Lung (tissue), 12 donors: Measurements from ENCODE around the gene ARHGAP45. TPM values are rescaled to one million over a fixed set of nuclear protein-coding genes. Genes with fewer than 3 reads are reported as not detected.

Source experiments
- ATAC-seq: fragments of 200-7000 bp; cut with Tn5 transposase; one replicate; pipeline ENCODE4 v1.9.1; 2020; ENCODE audit warnings: moderate number of reproducible peaks; ENCODE audit not compliant: insufficient read depth, low FRiP score
- DNase-seq, 3 donors: peaks; one replicate each; pipeline ENCODE4 v3.0.0-alpha.2; 2013 to 2017
- H3K27ac ChIP-seq, 2 donors: one replicate each; pipeline ENCODE4 v1.5.1; 2013; ENCODE audit warnings: mild to moderate bottlenecking in 2 of 2, moderate library complexity in 2 of 2, control low read depth in 1 of 2, inconsistent platforms in 1 of 2, low read depth in 1 of 2, low read length in 1 of 2
- H3K27me3 ChIP-seq, 3 donors: one replicate each; pipeline ENCODE4 v1.5.1; 2013; ENCODE audit warnings: low read length in 2 of 3; ENCODE audit not compliant: control insufficient read depth in 3 of 3, insufficient read depth in 3 of 3
- H3K36me3 ChIP-seq, 4 donors: one replicate each; pipeline ENCODE4 v1.5.1; 2013; ENCODE audit warnings: low read length in 4 of 4, mild to moderate bottlenecking in 1 of 4, moderate library complexity in 1 of 4; ENCODE audit not compliant: control insufficient read depth in 4 of 4, insufficient read depth in 4 of 4
- H3K4me1 ChIP-seq, 5 donors: one replicate each; pipeline ENCODE4 v1.5.1; 2013; ENCODE audit warnings: low read length in 5 of 5, mild to moderate bottlenecking in 2 of 5, moderate library complexity in 1 of 5; ENCODE audit not compliant: control insufficient read depth in 5 of 5, insufficient read depth in 5 of 5
- H3K4me3 ChIP-seq: one replicate; pipeline ENCODE4 v1.5.1; 2013; ENCODE audit warnings: mild to moderate bottlenecking, control low read depth, moderate library complexity
- H3K9ac ChIP-seq, 2 donors: one replicate each; pipeline ENCODE4 v1.5.1; 2013; ENCODE audit warnings: low read length in 2 of 2, control low read depth in 1 of 2; ENCODE audit not compliant: insufficient read depth in 1 of 2
- H3K9me3 ChIP-seq, 4 donors: one replicate each; pipeline ENCODE4 v1.5.1; 2013; ENCODE audit warnings: low read length in 3 of 4, mild to moderate bottlenecking in 1 of 4, moderate library complexity in 1 of 4; ENCODE audit not compliant: control insufficient read depth in 4 of 4, insufficient read depth in 3 of 4
- WGBS, 2 donors: extraction: QIAGEN DNeasy Blood & Tissue Kit; methylation state at CpG; one replicate each; pipeline ENCODE4 v1.1.7; 2013; 5-methylcytosine and 5-hydroxymethylcytosine counted together
- polyA plus RNA-seq, 2 donors: library from polyadenylated mRNA; stranded (reverse); fragments of 200-250 nt; gene quantifications; one replicate each; pipeline ENCODE4 v1.2.1, GENCODE V29; 2013
- total RNA-seq, 2 donors: library from RNA; depleted of rRNA in 1 of 2; stranded (reverse); fragments of >200 nt in 1 of 2; gene quantifications; one replicate each; pipeline ENCODE4 v1.2.1, GENCODE V29; 2014 to 2021
- TF ChIP-seq, protein P1 (sequence below): IDR thresholded peaks from 2 replicates; pipeline ENCODE4 v1.5.1; 2012; ENCODE audit warnings: mild to moderate bottlenecking; ENCODE audit errors: control extremely low read depth, extremely low read depth
- donor health status: control.
- donor health status: control.
- donor health status: Bipolar disorder and iron deficiency.
- donor health status: healthy.
- donor health status: DM: yes; HTN: yes; CAD: no.

Gene ARHGAP45
- total and polyA plus RNA-seq, 4 donors = 23.8 to 117 (median 80.9) TPM

- Histone ChIP-seq H3K4me3 (no peak overlapping the region), H3K9me3 (no peaks in the 10 kb centered on the region), H3K4me1 (peaks cover 3 to 10% (median 7%) of the 10 kb centered on the region in 5 donors), H3K27me3 (no peaks in the 10 kb centered on the region), H3K9ac (no peak overlapping the region), H3K36me3 (peaks cover 0 to 77% (median 5%) of the 10 kb centered on the region in 4 donors), H3K27ac (no peak overlapping the region)
- 93 to 95% methylated on average over 32 of the region's 32 CpGs for WGBS, 2 donors
- TF ChIP-seq, protein P1, sequence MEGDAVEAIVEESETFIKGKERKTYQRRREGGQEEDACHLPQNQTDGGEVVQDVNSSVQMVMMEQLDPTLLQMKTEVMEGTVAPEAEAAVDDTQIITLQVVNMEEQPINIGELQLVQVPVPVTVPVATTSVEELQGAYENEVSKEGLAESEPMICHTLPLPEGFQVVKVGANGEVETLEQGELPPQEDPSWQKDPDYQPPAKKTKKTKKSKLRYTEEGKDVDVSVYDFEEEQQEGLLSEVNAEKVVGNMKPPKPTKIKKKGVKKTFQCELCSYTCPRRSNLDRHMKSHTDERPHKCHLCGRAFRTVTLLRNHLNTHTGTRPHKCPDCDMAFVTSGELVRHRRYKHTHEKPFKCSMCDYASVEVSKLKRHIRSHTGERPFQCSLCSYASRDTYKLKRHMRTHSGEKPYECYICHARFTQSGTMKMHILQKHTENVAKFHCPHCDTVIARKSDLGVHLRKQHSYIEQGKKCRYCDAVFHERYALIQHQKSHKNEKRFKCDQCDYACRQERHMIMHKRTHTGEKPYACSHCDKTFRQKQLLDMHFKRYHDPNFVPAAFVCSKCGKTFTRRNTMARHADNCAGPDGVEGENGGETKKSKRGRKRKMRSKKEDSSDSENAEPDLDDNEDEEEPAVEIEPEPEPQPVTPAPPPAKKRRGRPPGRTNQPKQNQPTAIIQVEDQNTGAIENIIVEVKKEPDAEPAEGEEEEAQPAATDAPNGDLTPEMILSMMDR = no peak
- ATAC-seq = no peak
- no peak for DNase-seq
Observed at GRCh38 chr19:1089126-1089771, 22.3 kb downstream of the ARHGAP45 start.

DNA sequence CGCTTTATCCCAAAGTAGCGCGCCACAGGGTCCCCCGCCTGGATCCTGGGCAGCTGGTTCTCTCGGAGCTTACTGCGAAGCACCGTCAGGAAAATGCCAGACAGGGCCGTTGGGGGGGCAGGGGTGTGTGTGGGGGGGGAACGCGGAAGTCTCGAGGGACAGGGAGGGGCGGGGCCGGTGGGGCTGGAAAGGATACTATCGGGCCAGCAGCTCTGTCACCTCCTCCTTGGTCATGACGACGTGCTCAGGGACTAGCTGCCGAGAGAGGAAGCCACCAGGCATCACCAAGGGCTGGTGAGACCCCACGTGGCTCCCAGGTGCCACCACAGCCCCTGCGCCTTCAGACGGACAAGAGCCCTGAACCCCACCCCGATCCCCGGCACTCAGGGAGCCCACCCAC is 22.9 kb downstream of the ARHGAP45 start:
- Histone ChIP-seq H3K9ac (no peak overlapping the region), H3K27ac (no peak overlapping the region), H3K4me1 (peaks cover 4 to 13% (median 7%) of the 10 kb centered on the region in 5 donors), H3K4me3 (no peak overlapping the region), H3K27me3 (no peaks in the 10 kb centered on the region), H3K9me3 (no peaks in the 10 kb centered on the region), H3K36me3 (peaks cover 0 to 73% (median 5%) of the 10 kb centered on the region in 4 donors)
- 81 to 85% methylated on average over 22 of the region's 22 CpGs for WGBS, 2 donors
- ATAC-seq (no peak), DNase-seq (no peak)
- TF ChIP-seq, protein P1 = no peak

GRCh38 chr19:1090731-1091543 is 24.0 kb downstream of the ARHGAP45 start:
- no peaks in the 10 kb centered on the region for H3K27me3 ChIP-seq
- peaks cover 4 to 17% (median 7%) of the 10 kb centered on the region in 5 donors for H3K4me1 ChIP-seq
- H3K9ac ChIP-seq = no peak overlapping the region
- H3K9me3 ChIP-seq = no peaks in the 10 kb centered on the region
- DNase-seq = no peak
- H3K27ac ChIP-seq = no peak overlapping the region
- ATAC-seq = no peak
- TF ChIP-seq, protein P1 = no peak
- WGBS, 2 donors = 93 to 96% methylated on average over 38 of the region's 38 CpGs
- no peak overlapping the region for H3K4me3 ChIP-seq
- peaks cover 0 to 63% (median 5%) of the 10 kb centered on the region in 4 donors for H3K36me3 ChIP-seq
